Loucy (cell line): Measurements from ENCODE around the gene UVRAG.

ENCODE experiments used
- EZH2phosphoT487 ChIP-seq: fragments of 200-600 bp; IDR thresholded peaks from 2 replicates; pipeline ENCODE4 v1.6.1; 2018; ENCODE audit warnings: antibody characterized with exemption, mild to moderate bottlenecking, moderate library complexity, borderline replicate concordance
- TF ChIP-seq, protein P1 (sequence below): fragments of 200-600 bp; sonication (generic); conservative IDR thresholded peaks from 2 replicates; pipeline ENCODE4 v1.5.1; 2014; ENCODE audit warnings: mild to moderate bottlenecking, antibody characterized with exemption, low read length

- TF ChIP-seq, protein P1, sequence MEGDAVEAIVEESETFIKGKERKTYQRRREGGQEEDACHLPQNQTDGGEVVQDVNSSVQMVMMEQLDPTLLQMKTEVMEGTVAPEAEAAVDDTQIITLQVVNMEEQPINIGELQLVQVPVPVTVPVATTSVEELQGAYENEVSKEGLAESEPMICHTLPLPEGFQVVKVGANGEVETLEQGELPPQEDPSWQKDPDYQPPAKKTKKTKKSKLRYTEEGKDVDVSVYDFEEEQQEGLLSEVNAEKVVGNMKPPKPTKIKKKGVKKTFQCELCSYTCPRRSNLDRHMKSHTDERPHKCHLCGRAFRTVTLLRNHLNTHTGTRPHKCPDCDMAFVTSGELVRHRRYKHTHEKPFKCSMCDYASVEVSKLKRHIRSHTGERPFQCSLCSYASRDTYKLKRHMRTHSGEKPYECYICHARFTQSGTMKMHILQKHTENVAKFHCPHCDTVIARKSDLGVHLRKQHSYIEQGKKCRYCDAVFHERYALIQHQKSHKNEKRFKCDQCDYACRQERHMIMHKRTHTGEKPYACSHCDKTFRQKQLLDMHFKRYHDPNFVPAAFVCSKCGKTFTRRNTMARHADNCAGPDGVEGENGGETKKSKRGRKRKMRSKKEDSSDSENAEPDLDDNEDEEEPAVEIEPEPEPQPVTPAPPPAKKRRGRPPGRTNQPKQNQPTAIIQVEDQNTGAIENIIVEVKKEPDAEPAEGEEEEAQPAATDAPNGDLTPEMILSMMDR, result no peak
- TF ChIP-seq EZH2phosphoT487, result no peak; the same call in 1 of the 2 replicates
Observed at GRCh38 chr11:76131671-76132631, 316.9 kb downstream of the UVRAG start.
